Measurements from ENCODE around the gene BARD1.

DNA sequence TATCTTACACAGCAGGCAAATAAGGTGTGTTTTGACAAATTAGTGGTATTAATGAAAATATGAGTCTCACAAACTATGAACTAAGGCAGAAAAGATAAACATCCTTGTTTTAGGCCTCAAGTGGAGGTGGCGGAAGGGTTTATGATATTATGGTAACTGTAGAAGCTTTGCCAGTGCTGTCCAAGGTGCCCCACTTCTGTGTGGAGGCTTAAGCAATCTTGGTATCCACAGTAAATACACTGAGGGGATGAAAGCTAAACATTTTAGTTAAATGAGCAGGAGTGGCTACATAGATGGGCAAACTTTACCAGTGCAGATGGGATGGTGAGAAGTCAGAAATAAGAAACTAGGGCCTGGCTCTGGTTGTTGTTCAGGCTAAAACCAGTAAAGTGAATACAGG, 84.7 kb downstream of the BARD1 start:
- TF ChIP-seq, protein P1, sequence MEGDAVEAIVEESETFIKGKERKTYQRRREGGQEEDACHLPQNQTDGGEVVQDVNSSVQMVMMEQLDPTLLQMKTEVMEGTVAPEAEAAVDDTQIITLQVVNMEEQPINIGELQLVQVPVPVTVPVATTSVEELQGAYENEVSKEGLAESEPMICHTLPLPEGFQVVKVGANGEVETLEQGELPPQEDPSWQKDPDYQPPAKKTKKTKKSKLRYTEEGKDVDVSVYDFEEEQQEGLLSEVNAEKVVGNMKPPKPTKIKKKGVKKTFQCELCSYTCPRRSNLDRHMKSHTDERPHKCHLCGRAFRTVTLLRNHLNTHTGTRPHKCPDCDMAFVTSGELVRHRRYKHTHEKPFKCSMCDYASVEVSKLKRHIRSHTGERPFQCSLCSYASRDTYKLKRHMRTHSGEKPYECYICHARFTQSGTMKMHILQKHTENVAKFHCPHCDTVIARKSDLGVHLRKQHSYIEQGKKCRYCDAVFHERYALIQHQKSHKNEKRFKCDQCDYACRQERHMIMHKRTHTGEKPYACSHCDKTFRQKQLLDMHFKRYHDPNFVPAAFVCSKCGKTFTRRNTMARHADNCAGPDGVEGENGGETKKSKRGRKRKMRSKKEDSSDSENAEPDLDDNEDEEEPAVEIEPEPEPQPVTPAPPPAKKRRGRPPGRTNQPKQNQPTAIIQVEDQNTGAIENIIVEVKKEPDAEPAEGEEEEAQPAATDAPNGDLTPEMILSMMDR (IDR thresholded peaks at IDR 0.05; ENCODE audit: low read depth, low read length, missing input control): no peak
- TF ChIP-seq RXRA (IDR thresholded peaks at IDR 0.05): no peak
- TF ChIP-seq YY1 (IDR thresholded peaks at IDR 0.05): no peak
- no peak for TF ChIP-seq FOXA1 (IDR thresholded peaks at IDR 0.05)
- TF ChIP-seq EGR1 (IDR thresholded peaks at IDR 0.05; ENCODE audit: low read depth in 2 of 2): no peak
- TF ChIP-seq GABPA (IDR thresholded peaks at IDR 0.05 in 1 of 2, conservative IDR thresholded peaks at IDR 0.05 in 1 of 2): no peak
- no peak for TF ChIP-seq REST (IDR thresholded peaks at IDR 0.05)
- TF ChIP-seq SP1 (IDR thresholded peaks at IDR 0.05): no peak
- TF ChIP-seq, protein P2, sequence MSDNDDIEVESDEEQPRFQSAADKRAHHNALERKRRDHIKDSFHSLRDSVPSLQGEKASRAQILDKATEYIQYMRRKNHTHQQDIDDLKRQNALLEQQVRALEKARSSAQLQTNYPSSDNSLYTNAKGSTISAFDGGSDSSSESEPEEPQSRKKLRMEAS (IDR thresholded peaks at IDR 0.05): no peak
- no peak for TF ChIP-seq JUND (IDR thresholded peaks at IDR 0.05)
- TF ChIP-seq, protein P3, sequence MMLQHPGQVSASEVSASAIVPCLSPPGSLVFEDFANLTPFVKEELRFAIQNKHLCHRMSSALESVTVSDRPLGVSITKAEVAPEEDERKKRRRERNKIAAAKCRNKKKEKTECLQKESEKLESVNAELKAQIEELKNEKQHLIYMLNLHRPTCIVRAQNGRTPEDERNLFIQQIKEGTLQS (IDR thresholded peaks at IDR 0.05): no peak
- no peak for TF ChIP-seq TAF1 (conservative IDR thresholded peaks at IDR 0.05)
- no peak for TF ChIP-seq RAD21 (IDR thresholded peaks at IDR 0.05)
- TF ChIP-seq NR2F2 (IDR thresholded peaks at IDR 0.05): no peak

All from liver (tissue), 3 donors.